GM18520 (cell line): Measurements from ENCODE around the gene LGALS3.
A peak's percentile ranks its signal among the peaks of the same experiment; 100 is the strongest.

Experiments used
- ATAC-seq: cut with Tn5 transposase; IDR thresholded peaks from one replicate; pipeline ENCODE4 v1.9.1; 2021; ENCODE audit not compliant: unreplicated experiment

LGALS3 gene

GRCh38 chr14:55190906-55191202 lies 61.8 kb downstream of the LGALS3 start:
- no peak for ATAC-seq

GRCh38 chr14:55191203-55192053 lies 62.4 kb downstream of the LGALS3 start, which contains the start of gene DLGAP5:
TSS of gene DLGAP5 (minus strand) at chr14:55191585. CDS start at chr14:55189179, 2,406 bp downstream.
- ATAC-seq, result peak; percentile 93

GRCh38 chr14:55192054-55192621 lies 63.1 kb downstream of the LGALS3 start:
- no peak for ATAC-seq

- no peak for ATAC-seq
These were observed 65.8 kb downstream of the LGALS3 start for GRCh38 chr14:55194656-55195355.
